Keratinocyte (primary cell): ENCODE data around the gene LIPH. TPM values are rescaled to one million over a fixed set of nuclear protein-coding genes. Genes with fewer than 3 reads are reported as not detected.

Source experiments
- DNase-seq: peaks from one replicate; pipeline ENCODE4 v3.0.0-alpha.2; 2011; ENCODE audit warnings: low read depth, missing footprints, low spot score
- FAIRE-seq: peaks from 2 replicates; lab custom pipeline; 2011; peaks lifted over from hg19 to GRCh38; lab: Jason Lieb, UNC
- H2AFZ ChIP-seq: 2 replicates; pipeline ENCODE4 v1.6.0; 2012; ENCODE audit warnings: low read length, control low read depth, inconsistent platforms; ENCODE audit not compliant: control insufficient read depth
- H3K27ac ChIP-seq: 2 replicates; pipeline ENCODE4 v1.5.1; 2011; ENCODE audit warnings: low read length; ENCODE audit not compliant: control insufficient read depth, insufficient read depth
- H3K27me3 ChIP-seq: 3 replicates; pipeline ENCODE4 v1.6.0; 2011; ENCODE audit warnings: low read length; ENCODE audit not compliant: control insufficient read depth, insufficient read depth; ENCODE audit errors: extremely low read depth
- H3K36me3 ChIP-seq, 2 experiments: 2 replicates in 1 of 2; 3 replicates in 1 of 2; pipeline ENCODE4 v1.5.1; 2011; ENCODE audit warnings: low read length in 2 of 2, mild to moderate bottlenecking in 1 of 2; ENCODE audit not compliant: control insufficient read depth in 2 of 2, insufficient read depth in 2 of 2; ENCODE audit errors: extremely low read depth in 1 of 2
- H3K4me1 ChIP-seq: 3 replicates; pipeline ENCODE4 v1.5.1; 2011; ENCODE audit warnings: low read length; ENCODE audit not compliant: control insufficient read depth, insufficient read depth; ENCODE audit errors: extremely low read depth
- H3K4me2 ChIP-seq: 3 replicates; pipeline ENCODE4 v1.6.0; 2011; ENCODE audit warnings: low read depth, low read length; ENCODE audit not compliant: control insufficient read depth, insufficient read depth; ENCODE audit errors: extremely low read depth
- H3K4me3 ChIP-seq, 3 experiments: fragments of 200-600 bp in 1 of 3; sonication (generic) in 1 of 3; 2 replicates in 2 of 3; 3 replicates in 1 of 3; pipeline ENCODE4 v1.5.1; 2011 to 2016; ENCODE audit warnings: low read length in 3 of 3, mild to moderate bottlenecking in 3 of 3, control low read depth in 2 of 3, inconsistent platforms in 1 of 3, low read depth in 1 of 3, mixed read lengths in 1 of 3, mixed run types in 1 of 3, moderate library complexity in 1 of 3; ENCODE audit not compliant: control insufficient read depth in 2 of 3, insufficient read depth in 2 of 3; ENCODE audit errors: extremely low read depth in 1 of 3
- H3K79me2 ChIP-seq: 2 replicates; pipeline ENCODE4 v1.6.0; 2012; ENCODE audit warnings: low read length; ENCODE audit not compliant: control insufficient read depth, insufficient read depth
- H3K9ac ChIP-seq: 3 replicates; pipeline ENCODE4 v1.6.0; 2011; ENCODE audit warnings: low read length; ENCODE audit not compliant: control insufficient read depth, insufficient read depth; ENCODE audit errors: extremely low read depth
- H3K9me1 ChIP-seq: 3 replicates; pipeline ENCODE4 v1.6.0; 2011; ENCODE audit warnings: low read length; ENCODE audit not compliant: control insufficient read depth, insufficient read depth; ENCODE audit errors: extremely low read depth
- H3K9me3 ChIP-seq: 2 replicates; pipeline ENCODE4 v1.5.1; 2012; ENCODE audit warnings: low read depth, low read length; ENCODE audit not compliant: control insufficient read depth
- H4K20me1 ChIP-seq: 3 replicates; pipeline ENCODE4 v1.6.0; 2011; ENCODE audit warnings: low read length; ENCODE audit not compliant: control insufficient read depth, insufficient read depth; ENCODE audit errors: extremely low read depth
- EZH2 ChIP-seq: IDR thresholded peaks from one replicate; pipeline ENCODE4 v1.6.1; 2012; ENCODE audit warnings: inconsistent platforms, mild to moderate bottlenecking, low read length, moderate library complexity
- dilution Hi-C: fragments of 300-500 bp; cut with MboI; formaldehyde crosslinking; loops from one replicate; pipeline ENCODE4 v1.7.0; 2020; ENCODE audit warnings: low sequenced_read_pairs; ENCODE audit not compliant: extremely low pct_ligation_motif_present
- polyA plus RNA-seq, 5 experiments: library from polyadenylated mRNA; depleted of rRNA in 3 of 5; stranded (reverse) in 3 of 5; stranded (forward) in 1 of 5; unstranded in 1 of 5; fragments of >200 nt; gene quantifications; 1 replicate in 1 of 5; 2 replicates in 3 of 5; 3 replicates in 1 of 5; pipeline versions ENCODE4 v1.2.1 to v1.2.3, GENCODE V29; 2011 to 2012; ENCODE audit warnings: missing spikeins in 2 of 5, low read depth in 1 of 5, low replicate concordance in 1 of 5
- TF ChIP-seq, protein P1 (sequence below), 3 experiments: IDR thresholded peaks in 1 of 3; conservative IDR thresholded peaks in 1 of 3; optimal IDR thresholded peaks in 1 of 3; 2 replicates in 2 of 3; 3 replicates in 1 of 3; pipeline versions ENCODE3 to v1.5.1; 2011; ENCODE audit warnings: low read length in 3 of 3, mild to moderate bottlenecking in 3 of 3, moderate library complexity in 2 of 3, control low read depth in 1 of 3, inconsistent platforms in 1 of 3; ENCODE audit not compliant: insufficient read depth in 2 of 3; ENCODE audit errors: extremely low read depth in 1 of 3

Gene LIPH
- polyA plus RNA-seq, 1 donor (not counting 4 experiments of a cell fraction or from before 2014, with no cell fraction given), result 1.1 TPM

DNA sequence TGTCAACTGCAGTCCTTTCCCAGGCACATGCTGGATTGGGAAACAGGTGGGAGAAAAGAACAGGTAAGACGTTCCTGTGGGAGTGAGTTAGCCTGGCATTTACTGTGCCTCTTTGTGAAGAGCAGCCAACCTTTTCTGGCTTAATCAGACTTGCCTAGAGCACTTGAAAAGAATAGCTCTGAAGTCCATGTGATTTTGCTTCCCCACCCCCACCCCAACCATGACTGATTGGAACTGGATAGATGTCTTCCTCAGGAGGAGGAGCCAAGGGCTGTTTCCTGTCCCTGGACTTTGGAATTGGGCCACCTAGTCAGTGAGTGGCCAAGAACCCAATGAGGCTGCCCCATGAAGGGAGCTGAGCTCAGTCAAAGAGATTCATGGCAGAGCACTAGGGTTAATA is 48.9 kb downstream of the LIPH start:
- no peak overlapping the region for H3K9ac ChIP-seq
- H3K27ac ChIP-seq, result no peak overlapping the region
- H3K79me2 ChIP-seq, result no peaks in the 10 kb centered on the region
- H4K20me1 ChIP-seq, result no peaks in the 10 kb centered on the region
- no peaks in the 10 kb centered on the region for H3K9me1 ChIP-seq
- TF ChIP-seq, protein P1, sequence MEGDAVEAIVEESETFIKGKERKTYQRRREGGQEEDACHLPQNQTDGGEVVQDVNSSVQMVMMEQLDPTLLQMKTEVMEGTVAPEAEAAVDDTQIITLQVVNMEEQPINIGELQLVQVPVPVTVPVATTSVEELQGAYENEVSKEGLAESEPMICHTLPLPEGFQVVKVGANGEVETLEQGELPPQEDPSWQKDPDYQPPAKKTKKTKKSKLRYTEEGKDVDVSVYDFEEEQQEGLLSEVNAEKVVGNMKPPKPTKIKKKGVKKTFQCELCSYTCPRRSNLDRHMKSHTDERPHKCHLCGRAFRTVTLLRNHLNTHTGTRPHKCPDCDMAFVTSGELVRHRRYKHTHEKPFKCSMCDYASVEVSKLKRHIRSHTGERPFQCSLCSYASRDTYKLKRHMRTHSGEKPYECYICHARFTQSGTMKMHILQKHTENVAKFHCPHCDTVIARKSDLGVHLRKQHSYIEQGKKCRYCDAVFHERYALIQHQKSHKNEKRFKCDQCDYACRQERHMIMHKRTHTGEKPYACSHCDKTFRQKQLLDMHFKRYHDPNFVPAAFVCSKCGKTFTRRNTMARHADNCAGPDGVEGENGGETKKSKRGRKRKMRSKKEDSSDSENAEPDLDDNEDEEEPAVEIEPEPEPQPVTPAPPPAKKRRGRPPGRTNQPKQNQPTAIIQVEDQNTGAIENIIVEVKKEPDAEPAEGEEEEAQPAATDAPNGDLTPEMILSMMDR (optimal IDR thresholded peaks at IDR 0.05 in 1 of 3, IDR thresholded peaks at IDR 0.05 in 1 of 3, conservative IDR thresholded peaks at IDR 0.05 in 1 of 3; ENCODE audit: extremely low read depth in 1 of 3, insufficient read depth in 2 of 3, low read length in 3 of 3), result no peak
- TF ChIP-seq EZH2, result no peak
- dilution Hi-C loops, result no loop called here
- FAIRE-seq (no peak), DNase-seq (no peak)
- no peaks in the 10 kb centered on the region for H3K4me1 ChIP-seq
- H3K4me2 ChIP-seq, result no peak overlapping the region
- no peaks in the 10 kb centered on the region for H3K9me3 ChIP-seq
- H2AFZ ChIP-seq, result no peak overlapping the region
- H3K4me3 ChIP-seq, result no peak overlapping the region
- H3K36me3 ChIP-seq, result no peaks in the 10 kb centered on the region
- H3K27me3 ChIP-seq, result no peaks in the 10 kb centered on the region

DNA sequence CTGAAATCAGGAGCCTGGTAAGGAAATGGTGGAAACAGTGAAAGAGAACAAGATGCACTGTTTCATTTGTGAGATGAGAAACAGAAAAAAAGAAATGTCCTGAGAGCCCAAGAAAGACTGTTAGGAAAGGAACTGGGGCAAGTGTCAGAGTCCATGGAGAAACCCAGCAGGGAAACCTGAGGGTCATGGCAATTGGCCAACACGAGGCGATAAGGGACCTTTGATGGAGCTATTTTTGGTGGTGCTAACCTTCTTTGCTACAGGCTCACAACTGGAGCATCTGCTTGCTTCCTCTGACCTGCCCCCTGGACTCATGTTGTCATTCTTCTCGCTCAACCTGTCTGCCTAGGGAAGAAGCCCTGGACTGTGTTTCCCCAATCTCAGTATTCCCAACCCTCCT is 49.4 kb downstream of the LIPH start:
- Histone ChIP-seq H3K9ac (no peak overlapping the region), H2AFZ (no peak overlapping the region), H4K20me1 (no peaks in the 10 kb centered on the region), H3K79me2 (peaks cover 3% of the 10 kb centered on the region), H3K4me2 (no peak overlapping the region), H3K27ac (no peak overlapping the region), H3K9me3 (no peaks in the 10 kb centered on the region), H3K4me1 (no peaks in the 10 kb centered on the region), H3K27me3 (no peaks in the 10 kb centered on the region), H3K36me3 (no peaks in the 10 kb centered on the region), H3K9me1 (no peaks in the 10 kb centered on the region), H3K4me3 (no peak overlapping the region)
- no peak for TF ChIP-seq EZH2
- TF ChIP-seq, protein P1 (optimal IDR thresholded peaks at IDR 0.05 in 1 of 3, IDR thresholded peaks at IDR 0.05 in 1 of 3, conservative IDR thresholded peaks at IDR 0.05 in 1 of 3; ENCODE audit: extremely low read depth in 1 of 3, insufficient read depth in 2 of 3, low read length in 3 of 3), result no peak
- no peak for DNase-seq
- dilution Hi-C loops, result no loop called here
- no peak for FAIRE-seq
